Measurements from ENCODE around the gene ERBB3. TPM values are rescaled to one million over a fixed set of nuclear protein-coding genes. Genes with fewer than 3 reads are reported as not detected.

Gene ERBB3
- polyA plus RNA-seq, 2 donors = 49.4 to 102 TPM

- Histone ChIP-seq H3K4me1 (ENCODE audit: control insufficient read depth in 2 of 2, insufficient read depth in 2 of 2, low read length in 1 of 2) (peaks cover 3 to 6% of the 10 kb centered on the region in 2 donors), H3K9me3 (ENCODE audit: control insufficient read depth in 2 of 2, insufficient read depth in 1 of 2, low read depth in 1 of 2, low read length in 1 of 2) (no peaks in the 10 kb centered on the region), H3K36me3 (ENCODE audit: control insufficient read depth in 2 of 2, insufficient read depth in 2 of 2, low read length in 1 of 2) (peaks cover 7 to 10% of the 10 kb centered on the region in 2 donors), H3K4me3 (ENCODE audit: low read depth in 1 of 2, low read length in 2 of 2) (no peak overlapping the region), H3K27ac (ENCODE audit: low read depth in 2 of 2, low read length in 1 of 2) (peak overlapping the region; percentile 47 to 70), H3K27me3 (ENCODE audit: control insufficient read depth in 1 of 2, insufficient read depth in 2 of 2, low read length in 2 of 2) (no peaks in the 10 kb centered on the region)
- WGBS, 2 donors = 64 to 76% methylated on average over 6 of the region's 6 CpGs
Observed at GRCh38 chr12:56087220-56087619, 7.3 kb downstream of the ERBB3 start.

GRCh38 chr12:56097738-56098137, 17.8 kb downstream of the ERBB3 start:
- Histone ChIP-seq H3K36me3 (ENCODE audit: control insufficient read depth in 2 of 2, insufficient read depth in 2 of 2, low read length in 1 of 2) (peaks cover 3 to 27% of the 10 kb centered on the region in 2 donors), H3K27me3 (ENCODE audit: control insufficient read depth in 1 of 2, insufficient read depth in 2 of 2, low read length in 2 of 2) (no peaks in the 10 kb centered on the region), H3K4me3 (ENCODE audit: low read depth in 1 of 2, low read length in 2 of 2) (no peak overlapping the region), H3K27ac (ENCODE audit: low read depth in 2 of 2, low read length in 1 of 2) (no peak overlapping the region), H3K4me1 (ENCODE audit: control insufficient read depth in 2 of 2, insufficient read depth in 2 of 2, low read length in 1 of 2) (peaks cover 3 to 4% of the 10 kb centered on the region in 2 donors), H3K9me3 (ENCODE audit: control insufficient read depth in 2 of 2, insufficient read depth in 1 of 2, low read depth in 1 of 2, low read length in 1 of 2) (no peaks in the 10 kb centered on the region)
- 89 to 91% methylated on average over 6 of the region's 6 CpGs for WGBS, 2 donors

- Histone ChIP-seq H3K9me3 (ENCODE audit: control insufficient read depth in 2 of 2, insufficient read depth in 1 of 2, low read depth in 1 of 2, low read length in 1 of 2) (no peaks in the 10 kb centered on the region), H3K4me1 (ENCODE audit: control insufficient read depth in 2 of 2, insufficient read depth in 2 of 2, low read length in 1 of 2) (peaks cover 3 to 4% of the 10 kb centered on the region in 2 donors), H3K27ac (ENCODE audit: low read depth in 2 of 2, low read length in 1 of 2) (no peak overlapping the region), H3K27me3 (ENCODE audit: control insufficient read depth in 1 of 2, insufficient read depth in 2 of 2, low read length in 2 of 2) (no peaks in the 10 kb centered on the region), H3K36me3 (ENCODE audit: control insufficient read depth in 2 of 2, insufficient read depth in 2 of 2, low read length in 1 of 2) (peaks cover 0 to 22% of the 10 kb centered on the region in 2 donors), H3K4me3 (ENCODE audit: low read depth in 1 of 2, low read length in 2 of 2) (no peak overlapping the region)
- 79 to 88% methylated on average over 3 of the region's 3 CpGs for WGBS, 2 donors
Observed at GRCh38 chr12:56098592-56098991, 18.6 kb downstream of the ERBB3 start.

- Histone ChIP-seq H3K36me3 (ENCODE audit: control insufficient read depth in 2 of 2, insufficient read depth in 2 of 2, low read length in 1 of 2) (peaks cover 0 to 17% of the 10 kb centered on the region in 2 donors), H3K4me3 (ENCODE audit: low read depth in 1 of 2, low read length in 2 of 2) (no peak overlapping the region), H3K9me3 (ENCODE audit: control insufficient read depth in 2 of 2, insufficient read depth in 1 of 2, low read depth in 1 of 2, low read length in 1 of 2) (no peaks in the 10 kb centered on the region), H3K4me1 (ENCODE audit: control insufficient read depth in 2 of 2, insufficient read depth in 2 of 2, low read length in 1 of 2) (peaks cover 3 to 4% of the 10 kb centered on the region in 2 donors), H3K27ac (ENCODE audit: low read depth in 2 of 2, low read length in 1 of 2) (peak overlapping the region in 1 of 2 donors; percentile 57), H3K27me3 (ENCODE audit: control insufficient read depth in 1 of 2, insufficient read depth in 2 of 2, low read length in 2 of 2) (no peaks in the 10 kb centered on the region)
- 74 to 77% methylated on average over 4 of the region's 4 CpGs for WGBS, 2 donors
Observed at GRCh38 chr12:56099787-56100186, 19.8 kb downstream of the ERBB3 start.

GRCh38 chr12:56101045-56101444, 21.1 kb downstream of the ERBB3 start:
- 88% methylated on average over 14 of the region's 14 CpGs for WGBS, 2 donors
- Histone ChIP-seq H3K27me3 (ENCODE audit: control insufficient read depth in 1 of 2, insufficient read depth in 2 of 2, low read length in 2 of 2) (no peaks in the 10 kb centered on the region), H3K27ac (ENCODE audit: low read depth in 2 of 2, low read length in 1 of 2) (no peak overlapping the region), H3K4me3 (ENCODE audit: low read depth in 1 of 2, low read length in 2 of 2) (no peak overlapping the region), H3K9me3 (ENCODE audit: control insufficient read depth in 2 of 2, insufficient read depth in 1 of 2, low read depth in 1 of 2, low read length in 1 of 2) (no peaks in the 10 kb centered on the region), H3K4me1 (ENCODE audit: control insufficient read depth in 2 of 2, insufficient read depth in 2 of 2, low read length in 1 of 2) (peaks cover 3 to 4% of the 10 kb centered on the region in 2 donors), H3K36me3 (ENCODE audit: control insufficient read depth in 2 of 2, insufficient read depth in 2 of 2, low read length in 1 of 2) (peaks cover 0 to 14% of the 10 kb centered on the region in 2 donors)

GRCh38 chr12:56102683-56103065, 22.7 kb downstream of the ERBB3 start:
- 69% methylated on average over 1 of the region's 1 CpG for WGBS, 2 donors
- no peaks in the 10 kb centered on the region for H3K27me3 ChIP-seq (ENCODE audit: control insufficient read depth in 1 of 2, insufficient read depth in 2 of 2, low read length in 2 of 2)
- H3K4me1 ChIP-seq (ENCODE audit: control insufficient read depth in 2 of 2, insufficient read depth in 2 of 2, low read length in 1 of 2) = peaks cover 3 to 4% of the 10 kb centered on the region in 2 donors
- no peak overlapping the region for H3K4me3 ChIP-seq (ENCODE audit: low read depth in 1 of 2, low read length in 2 of 2)
- peak overlapping the region in 1 of 2 donors; percentile 86 for H3K27ac ChIP-seq (ENCODE audit: low read depth in 2 of 2, low read length in 1 of 2)
- H3K36me3 ChIP-seq (ENCODE audit: control insufficient read depth in 2 of 2, insufficient read depth in 2 of 2, low read length in 1 of 2) = peaks cover 0 to 11% of the 10 kb centered on the region in 2 donors
- no peaks in the 10 kb centered on the region for H3K9me3 ChIP-seq (ENCODE audit: control insufficient read depth in 2 of 2, insufficient read depth in 1 of 2, low read depth in 1 of 2, low read length in 1 of 2)

- Histone ChIP-seq H3K9me3 (ENCODE audit: control insufficient read depth in 2 of 2, insufficient read depth in 1 of 2, low read depth in 1 of 2, low read length in 1 of 2) (no peaks in the 10 kb centered on the region), H3K27ac (ENCODE audit: low read depth in 2 of 2, low read length in 1 of 2) (peak overlapping the region; percentile 85 to 86), H3K27me3 (ENCODE audit: control insufficient read depth in 1 of 2, insufficient read depth in 2 of 2, low read length in 2 of 2) (no peaks in the 10 kb centered on the region), H3K4me3 (ENCODE audit: low read depth in 1 of 2, low read length in 2 of 2) (peak overlapping the region in 1 of 2 donors; percentile 86), H3K36me3 (ENCODE audit: control insufficient read depth in 2 of 2, insufficient read depth in 2 of 2, low read length in 1 of 2) (peaks cover 0 to 13% of the 10 kb centered on the region in 2 donors), H3K4me1 (ENCODE audit: control insufficient read depth in 2 of 2, insufficient read depth in 2 of 2, low read length in 1 of 2) (peaks cover 3 to 4% of the 10 kb centered on the region in 2 donors)
- 38 to 40% methylated on average over 6 of the region's 6 CpGs for WGBS, 2 donors
Observed at GRCh38 chr12:56103066-56103711, 23.2 kb downstream of the ERBB3 start.

GRCh38 chr12:56103823-56104108, 23.8 kb downstream of the ERBB3 start:
- peaks cover 0 to 11% of the 10 kb centered on the region in 2 donors for H3K36me3 ChIP-seq (ENCODE audit: control insufficient read depth in 2 of 2, insufficient read depth in 2 of 2, low read length in 1 of 2)
- WGBS, 2 donors = 1 to 2% methylated on average over 8 of the region's 8 CpGs

GRCh38 chr12:56104109-56104814, 24.3 kb downstream of the ERBB3 start, which contains the start of gene PA2G4:
Gene PA2G4 (plus strand): TSS chr12:56104559. CDS start chr12:56104738, 179 bp downstream.
- no peaks in the 10 kb centered on the region for H3K9me3 ChIP-seq (ENCODE audit: control insufficient read depth in 2 of 2, insufficient read depth in 1 of 2, low read depth in 1 of 2, low read length in 1 of 2)
- peak within 1 kb of the TSS; percentile 85 to 95 for H3K27ac ChIP-seq (ENCODE audit: low read depth in 2 of 2, low read length in 1 of 2)
- 0 to 1% methylated on average over 60 of the region's 60 CpGs for WGBS, 2 donors
- peaks cover 3 to 4% of the 10 kb centered on the region in 2 donors for H3K4me1 ChIP-seq (ENCODE audit: control insufficient read depth in 2 of 2, insufficient read depth in 2 of 2, low read length in 1 of 2)
- H3K4me3 ChIP-seq (ENCODE audit: low read depth in 1 of 2, low read length in 2 of 2) = peak within 1 kb of the TSS; percentile 86 to 97
- no peaks in the 10 kb centered on the region for H3K27me3 ChIP-seq (ENCODE audit: control insufficient read depth in 1 of 2, insufficient read depth in 2 of 2, low read length in 2 of 2)
- H3K36me3 ChIP-seq (ENCODE audit: control insufficient read depth in 2 of 2, insufficient read depth in 2 of 2, low read length in 1 of 2) = peaks cover 0 to 11% of the 10 kb centered on the region in 2 donors

More at GRCh38 chr12:56103823-56104108, 23.8 kb downstream of the ERBB3 start:
- Histone ChIP-seq H3K4me1 (ENCODE audit: control insufficient read depth in 2 of 2, insufficient read depth in 2 of 2, low read length in 1 of 2) (peaks cover 3 to 4% of the 10 kb centered on the region in 2 donors), H3K9me3 (ENCODE audit: control insufficient read depth in 2 of 2, insufficient read depth in 1 of 2, low read depth in 1 of 2, low read length in 1 of 2) (no peaks in the 10 kb centered on the region), H3K4me3 (ENCODE audit: low read depth in 1 of 2, low read length in 2 of 2) (peak overlapping the region; percentile 86 to 97), H3K27ac (ENCODE audit: low read depth in 2 of 2, low read length in 1 of 2) (peak overlapping the region; percentile 85 to 95), H3K27me3 (ENCODE audit: control insufficient read depth in 1 of 2, insufficient read depth in 2 of 2, low read length in 2 of 2) (no peaks in the 10 kb centered on the region)
